CD4-positive, alpha-beta T cell treated with Interleukin-17A for 1 hour (primary cell): ENCODE data around the gene HPF1.
A peak's percentile ranks its signal among the peaks of the same experiment; 100 is the strongest.

Experiments used
- DNase-seq: peaks from one replicate; pipeline ENCODE4 v3.0.0-alpha.2; 2020

Gene HPF1

GRCh38 chr4:169730564-169730963, 27.2 kb downstream of the HPF1 start:
- DNase-seq = no peak

- no peak for DNase-seq
Observed at GRCh38 chr4:169727616-169728015, 30.1 kb downstream of the HPF1 start.

- no peak for DNase-seq
Observed at GRCh38 chr4:169724260-169724659, 33.5 kb downstream of the HPF1 start.

- DNase-seq = peak; percentile 3
Observed at GRCh38 chr4:169723207-169723965, 34.4 kb downstream of the HPF1 start.

GRCh38 chr4:169720529-169720928, 37.2 kb downstream of the HPF1 start:
- no peak for DNase-seq

- no peak for DNase-seq
Observed at GRCh38 chr4:169716677-169717076, 41.1 kb downstream of the HPF1 start.

GRCh38 chr4:169715826-169716225, 41.9 kb downstream of the HPF1 start:
- DNase-seq = no peak

GRCh38 chr4:169707958-169708643, 49.6 kb downstream of the HPF1 start:
- no peak for DNase-seq

GRCh38 chr4:169698331-169698730, 59.4 kb downstream of the HPF1 start:
- no peak for DNase-seq

GRCh38 chr4:169690787-169691186, 67.0 kb downstream of the HPF1 start:
- DNase-seq = no peak

- DNase-seq = no peak
Observed at GRCh38 chr4:169689681-169690080, 68.1 kb downstream of the HPF1 start.

- DNase-seq = no peak
Observed at GRCh38 chr4:169682372-169683047, 75.2 kb downstream of the HPF1 start.
